H1 (cell line): ENCODE data around the gene NUP43. TPM values are rescaled to one million over a fixed set of nuclear protein-coding genes. Genes with fewer than 3 reads are reported as not detected.

ENCODE experiments used
- EZH2 ChIP-seq: fragments of 200-600 bp; sonication (generic); IDR thresholded peaks from 2 replicates; pipeline ENCODE4 v1.7.1; 2012; ENCODE audit warnings: low read depth, mild to moderate bottlenecking, moderate library complexity, low read length, inconsistent platforms; ENCODE audit not compliant: severe bottlenecking
- GTF2F1 ChIP-seq: IDR thresholded peaks from 2 replicates; pipeline ENCODE4 v1.6.1; 2012; ENCODE audit warnings: low read depth, low read length, improper control_type of control experiment, borderline replicate concordance
- SUZ12 ChIP-seq: fragments of 200-600 bp; sonication (generic); IDR thresholded peaks from 2 replicates; pipeline ENCODE4 v1.6.1; 2012; ENCODE audit warnings: mild to moderate bottlenecking, inconsistent platforms, low read length, moderate library complexity, mixed read lengths
- ZNF274 ChIP-seq: IDR thresholded peaks from 2 replicates; pipeline ENCODE4 v1.7.0; 2012; ENCODE audit warnings: low read length, borderline replicate concordance; ENCODE audit errors: extremely low read depth
- polyA plus RNA-seq, 7 experiments: library from polyadenylated mRNA; depleted of rRNA in 3 of 7; stranded (reverse) in 5 of 7; unstranded in 2 of 7; fragments of >200 nt in 5 of 7; fragments of 200-250 nt in 2 of 7; gene quantifications; 1 replicate in 5 of 7; 2 replicates in 1 of 7; 4 replicates in 1 of 7; pipeline versions ENCODE4 v1.2.1 to v1.2.3, GENCODE V29; 2011 to 2013; ENCODE audit warnings: missing spikeins in 2 of 7, mixed read lengths in 2 of 7
- total RNA-seq: library from RNA; stranded (reverse); fragmentation: NEBNext Ultra II Directional; extraction: Animal tissue kit (Norgen Biotek cat#: 25700); gene quantifications from 2 replicates; pipeline ENCODE4 v1.2.1, GENCODE V29; 2021
- TF ChIP-seq, protein P1 (sequence below), 3 experiments: IDR thresholded peaks; 1 replicate in 2 of 3; 2 replicates in 1 of 3; pipeline versions ENCODE4 v1.5.1 to v1.6.1; 2011; ENCODE audit warnings: low read length in 3 of 3, mild to moderate bottlenecking in 3 of 3, inconsistent platforms in 2 of 3, low read depth in 1 of 3, moderate library complexity in 1 of 3; ENCODE audit not compliant: insufficient read depth in 1 of 3; ENCODE audit errors: control extremely low read depth in 1 of 3

Gene NUP43
- total and polyA plus RNA-seq, 2 of the 8 experiments (the other 6 are each of a cell fraction or from before 2014, with no cell fraction given), result 25.2 to 83.4 TPM

DNA sequence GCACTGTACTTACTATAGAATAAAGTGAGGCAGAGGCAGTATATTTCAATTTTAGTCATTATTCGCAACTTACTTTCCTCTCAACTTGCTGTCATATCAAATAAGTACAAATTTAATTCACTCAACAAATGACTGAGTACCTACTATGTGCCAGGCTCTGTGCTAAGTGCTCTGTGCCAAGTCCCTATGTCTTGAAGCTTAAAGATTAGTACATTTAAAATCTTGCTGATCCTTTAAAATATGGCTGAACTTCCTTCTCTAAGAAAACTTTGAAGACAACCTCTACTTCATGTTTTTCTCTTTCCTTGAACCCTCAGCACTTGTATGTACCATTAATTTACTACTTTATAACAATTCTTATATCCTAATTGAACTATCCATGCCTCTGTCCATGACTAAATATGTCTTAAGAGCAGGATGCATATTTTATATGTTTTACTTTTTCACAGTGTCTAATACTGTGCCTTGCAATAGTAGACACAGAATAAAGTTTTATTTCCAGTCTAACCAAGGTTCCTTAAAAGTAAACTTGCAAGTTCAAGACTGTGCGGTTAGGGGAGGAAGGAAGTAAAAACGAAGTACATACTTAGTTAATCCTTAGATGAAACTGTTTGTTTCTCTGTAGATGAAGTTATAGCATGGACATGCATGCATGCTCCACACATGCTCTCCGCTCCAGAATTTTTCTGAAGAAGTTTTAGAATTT, 18.4 kb downstream of the NUP43 start (continued):
- TF ChIP-seq, protein P1, sequence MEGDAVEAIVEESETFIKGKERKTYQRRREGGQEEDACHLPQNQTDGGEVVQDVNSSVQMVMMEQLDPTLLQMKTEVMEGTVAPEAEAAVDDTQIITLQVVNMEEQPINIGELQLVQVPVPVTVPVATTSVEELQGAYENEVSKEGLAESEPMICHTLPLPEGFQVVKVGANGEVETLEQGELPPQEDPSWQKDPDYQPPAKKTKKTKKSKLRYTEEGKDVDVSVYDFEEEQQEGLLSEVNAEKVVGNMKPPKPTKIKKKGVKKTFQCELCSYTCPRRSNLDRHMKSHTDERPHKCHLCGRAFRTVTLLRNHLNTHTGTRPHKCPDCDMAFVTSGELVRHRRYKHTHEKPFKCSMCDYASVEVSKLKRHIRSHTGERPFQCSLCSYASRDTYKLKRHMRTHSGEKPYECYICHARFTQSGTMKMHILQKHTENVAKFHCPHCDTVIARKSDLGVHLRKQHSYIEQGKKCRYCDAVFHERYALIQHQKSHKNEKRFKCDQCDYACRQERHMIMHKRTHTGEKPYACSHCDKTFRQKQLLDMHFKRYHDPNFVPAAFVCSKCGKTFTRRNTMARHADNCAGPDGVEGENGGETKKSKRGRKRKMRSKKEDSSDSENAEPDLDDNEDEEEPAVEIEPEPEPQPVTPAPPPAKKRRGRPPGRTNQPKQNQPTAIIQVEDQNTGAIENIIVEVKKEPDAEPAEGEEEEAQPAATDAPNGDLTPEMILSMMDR (IDR thresholded peaks at IDR 0.05; ENCODE audit: control extremely low read depth in 1 of 3, insufficient read depth in 1 of 3, low read depth in 1 of 3, low read length in 3 of 3), result no peak
- TF ChIP-seq GTF2F1 (no peak), SUZ12 (no peak), EZH2 (no peak), ZNF274 (no peak)
